LHCN-M2 (cell line): ENCODE data around the gene CD164. TPM values are rescaled to one million over a fixed set of nuclear protein-coding genes. Genes with fewer than 3 reads are reported as not detected.

ENCODE experiments used
- total RNA-seq: library from RNA; depleted of rRNA; stranded (reverse); fragments of >200 nt; gene quantifications from 2 replicates; pipeline ENCODE4 v1.2.3, GENCODE V29; 2014; rRNA removed

Gene CD164
- total RNA-seq, 1 experiment from 2014 or later = 255 TPM

Other genes with a start within 250 kb of the CD164 start
- gene PPIL6, start 58.2 kb upstream of the CD164 start, total RNA-seq = 0.32 and 1.6 TPM in 2 replicates
- 6.5 and 9.2 TPM in 2 replicates for gene SMPD2, start 58.3 kb upstream of the CD164 start, total RNA-seq
- 147 and 151 TPM in 2 replicates for gene MICAL1, start 73.3 kb upstream of the CD164 start, total RNA-seq
- 8.8 and 11.0 TPM in 2 replicates for gene ZBTB24, start 100.8 kb upstream of the CD164 start, total RNA-seq